Body of pancreas (tissue), 4 donors: ENCODE data around the gene FRRS1. TPM values are rescaled to one million over a fixed set of nuclear protein-coding genes. Genes with fewer than 3 reads are reported as not detected.
"Not testable (repeated sequence)": the region's sequence is repeated elsewhere in the genome, so short reads cannot be mapped to it uniquely, and the experiment has no call there.

Experiments
- ATAC-seq: fragments of 150-250 bp; one replicate; pipeline ENCODE4 v1.9.1; 2016
- DNase-seq, 4 donors: peaks; one replicate each; pipeline ENCODE4 v3.0.0-alpha.2; 2019
- H3K27ac ChIP-seq, 4 donors: fragments of 200-600 bp; sonication (generic); 1 replicate in 3 of 4; 2 replicates in 1 of 4; pipeline versions ENCODE4 v1.5.1 to v1.6.1; 2016 to 2019; ENCODE audit warnings: mild to moderate bottlenecking in 1 of 4, mixed read lengths in 1 of 4, moderate library complexity in 1 of 4
- H3K27me3 ChIP-seq, 2 donors: fragments of 200-600 bp; sonication (generic); one replicate each; pipeline ENCODE4 v1.6.0; 2016; ENCODE audit warnings: mild to moderate bottlenecking in 1 of 2
- H3K36me3 ChIP-seq, 2 donors: fragments of 200-600 bp; sonication (generic); replicated peaks in 1 of 2; 2 replicates each; pipeline ENCODE4 v1.5.1; 2016; ENCODE audit warnings: low read depth in 2 of 2; ENCODE audit not compliant: insufficient read depth in 1 of 2
- H3K4me1 ChIP-seq: fragments of 200-600 bp; sonication (generic); one replicate; pipeline ENCODE4 v1.6.0; 2016
- H3K4me3 ChIP-seq, 2 donors: fragments of 200-600 bp; sonication (generic); 1 replicate in 1 of 2; 2 replicates in 1 of 2; pipeline ENCODE4 v1.5.1; 2016 to 2019
- H3K9me3 ChIP-seq, 3 donors: fragments of 200-600 bp; sonication (generic); 1 replicate in 2 of 3; 2 replicates in 1 of 3; pipeline ENCODE4 v1.5.1; 2016
- CTCF ChIP-seq, 7 experiments: fragments of 450-650 bp in 4 of 7; fragments of 200-600 bp in 3 of 7; sonication (generic) in 3 of 7; IDR thresholded peaks; one replicate each; pipeline ENCODE4 v1.5.1; 2016 to 2019; ENCODE audit warnings: antibody characterized with exemption in 7 of 7
- POLR2A ChIP-seq, 3 donors: fragments of 450-650 bp; IDR thresholded peaks; one replicate each; pipeline ENCODE4 v1.6.1; 2016; ENCODE audit warnings: antibody characterized with exemption in 3 of 3, mild to moderate bottlenecking in 2 of 3
- WGBS, 2 donors: methylation state at CpG; one replicate each; pipeline ENCODE4 v1.1.5; 2017; 5-methylcytosine and 5-hydroxymethylcytosine counted together
- intact Hi-C: fragments of 100-400 bp; cut with DNase I; formaldehyde crosslinking; loops from one replicate; pipeline ENCODE4 v1.15.1; 2023
- total RNA-seq, 2 donors: library from RNA; depleted of rRNA; stranded (reverse); fragments of >200 nt; gene quantifications; one replicate each; pipeline ENCODE4 v1.1.0, GENCODE V29; 2016

FRRS1 gene
- total RNA-seq, 2 donors from 2014 or later: 2.0 to 2.3 TPM

GRCh38 chr1:99764439-99764838, 2.0 kb downstream of the FRRS1 start:
- H3K36me3 ChIP-seq: no peaks in the 10 kb centered on the region
- WGBS, 2 donors: 54 to 60% methylated on average over 2 of the region's 2 CpGs

GRCh38 chr1:99763956-99764355, 2.5 kb downstream of the FRRS1 start:
- WGBS, 2 donors: 55 to 62% methylated on average over 2 of the region's 2 CpGs
- Histone ChIP-seq H3K4me1 (peaks cover 33% of the 10 kb centered on the region), H3K4me3 (no peak overlapping the region), H3K9me3 (no peaks in the 10 kb centered on the region), H3K36me3 (no peaks in the 10 kb centered on the region), H3K27ac (no peak overlapping the region), H3K27me3 (no peaks in the 10 kb centered on the region)
- DNase-seq: no peak
- ATAC-seq: no peak
- TF ChIP-seq CTCF (IDR thresholded peaks at IDR 0.05): no peak
- TF ChIP-seq POLR2A (IDR thresholded peaks at IDR 0.05): no peak
- intact Hi-C loops: no loop called here

More at GRCh38 chr1:99764439-99764838, 2.0 kb downstream of the FRRS1 start:
- no peak for DNase-seq
- Histone ChIP-seq H3K4me3 (no peak overlapping the region), H3K27ac (no peak overlapping the region), H3K9me3 (no peaks in the 10 kb centered on the region), H3K27me3 (no peaks in the 10 kb centered on the region), H3K4me1 (peaks cover 33% of the 10 kb centered on the region)
- intact Hi-C loops: no loop called here
- no peak for ATAC-seq
- TF ChIP-seq POLR2A (IDR thresholded peaks at IDR 0.05): no peak
- no peak for TF ChIP-seq CTCF (IDR thresholded peaks at IDR 0.05)

- 92 to 95% methylated on average over 1 of the region's 1 CpG for WGBS, 2 donors
- no peak for ATAC-seq
- no peak overlapping the region for H3K27ac ChIP-seq
- no peaks in the 10 kb centered on the region for H3K27me3 ChIP-seq
- TF ChIP-seq POLR2A (IDR thresholded peaks at IDR 0.05) (no peak), CTCF (IDR thresholded peaks at IDR 0.05) (no peak)
- H3K4me3 ChIP-seq: no peak overlapping the region
- intact Hi-C loops: no loop called here
- H3K9me3 ChIP-seq: no peaks in the 10 kb centered on the region
- peaks cover 13% of the 10 kb centered on the region for H3K4me1 ChIP-seq
- no peaks in the 10 kb centered on the region for H3K36me3 ChIP-seq
- DNase-seq: no peak
These were observed 4.7 kb downstream of the FRRS1 start for GRCh38 chr1:99761774-99762173.

- Histone ChIP-seq H3K4me1 (peaks cover 2% of the 10 kb centered on the region), H3K36me3 (no peaks in the 10 kb centered on the region), H3K9me3 (no peaks in the 10 kb centered on the region), H3K27me3 (no peaks in the 10 kb centered on the region), H3K27ac (no peak overlapping the region), H3K4me3 (no peak overlapping the region)
- no peak for TF ChIP-seq CTCF (IDR thresholded peaks at IDR 0.05)
- no peak for TF ChIP-seq POLR2A (IDR thresholded peaks at IDR 0.05)
- ATAC-seq (no peak), DNase-seq (no peak)
- 75 to 92% methylated on average over 4 of the region's 4 CpGs for WGBS, 2 donors
- intact Hi-C loops: no loop called here
These were observed 6.8 kb downstream of the FRRS1 start for GRCh38 chr1:99759518-99760160.

GRCh38 chr1:99758686-99759517, 7.5 kb downstream of the FRRS1 start:
- 72 to 86% methylated on average over 8 of the region's 8 CpGs for WGBS, 2 donors
- ATAC-seq, H3K27me3 ChIP-seq, H3K4me1 ChIP-seq, H3K4me3 ChIP-seq, H3K36me3 ChIP-seq, H3K9me3 ChIP-seq, DNase-seq, H3K27ac ChIP-seq, intact Hi-C loops: not testable (repeated sequence)
